GM12864 (cell line): ENCODE data around the gene CORO1A.

Experiments used
- DNase-seq: peaks from one replicate; pipeline ENCODE4 v3.0.0-alpha.2; 2011; ENCODE audit warnings: low read depth
- H3K4me3 ChIP-seq: 2 replicates; pipeline ENCODE4 v1.5.1; 2011; ENCODE audit warnings: mild to moderate bottlenecking, low read depth, low read length, control low read depth
- TF ChIP-seq, protein P1 (sequence below): IDR thresholded peaks from 2 replicates; pipeline ENCODE4 v1.5.1; 2011; ENCODE audit warnings: low read depth, mild to moderate bottlenecking, moderate library complexity, low read length, control low read depth, inconsistent platforms; ENCODE audit errors: missing control alignments

CORO1A gene

GRCh38 chr16:30183233-30184095 is at the start of gene CORO1A:
Gene CORO1A, plus strand, starts transcription at chr16:30183602. Its CDS starts 1,608 bp downstream, at chr16:30185210.
- peak within 1 kb of the TSS; percentile 90 for H3K4me3 ChIP-seq
- DNase-seq: no peak
- TF ChIP-seq, protein P1, sequence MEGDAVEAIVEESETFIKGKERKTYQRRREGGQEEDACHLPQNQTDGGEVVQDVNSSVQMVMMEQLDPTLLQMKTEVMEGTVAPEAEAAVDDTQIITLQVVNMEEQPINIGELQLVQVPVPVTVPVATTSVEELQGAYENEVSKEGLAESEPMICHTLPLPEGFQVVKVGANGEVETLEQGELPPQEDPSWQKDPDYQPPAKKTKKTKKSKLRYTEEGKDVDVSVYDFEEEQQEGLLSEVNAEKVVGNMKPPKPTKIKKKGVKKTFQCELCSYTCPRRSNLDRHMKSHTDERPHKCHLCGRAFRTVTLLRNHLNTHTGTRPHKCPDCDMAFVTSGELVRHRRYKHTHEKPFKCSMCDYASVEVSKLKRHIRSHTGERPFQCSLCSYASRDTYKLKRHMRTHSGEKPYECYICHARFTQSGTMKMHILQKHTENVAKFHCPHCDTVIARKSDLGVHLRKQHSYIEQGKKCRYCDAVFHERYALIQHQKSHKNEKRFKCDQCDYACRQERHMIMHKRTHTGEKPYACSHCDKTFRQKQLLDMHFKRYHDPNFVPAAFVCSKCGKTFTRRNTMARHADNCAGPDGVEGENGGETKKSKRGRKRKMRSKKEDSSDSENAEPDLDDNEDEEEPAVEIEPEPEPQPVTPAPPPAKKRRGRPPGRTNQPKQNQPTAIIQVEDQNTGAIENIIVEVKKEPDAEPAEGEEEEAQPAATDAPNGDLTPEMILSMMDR: no peak

GRCh38 chr16:30136971-30137605 is 46.3 kb upstream of the CORO1A start:
- TF ChIP-seq, protein P1: no peak
- no peak for DNase-seq
- H3K4me3 ChIP-seq: no peak overlapping the region

GRCh38 chr16:30137897-30138296 is 45.5 kb upstream of the CORO1A start:
- H3K4me3 ChIP-seq: no peak overlapping the region
- no peak for DNase-seq
- TF ChIP-seq, protein P1: no peak

DNA sequence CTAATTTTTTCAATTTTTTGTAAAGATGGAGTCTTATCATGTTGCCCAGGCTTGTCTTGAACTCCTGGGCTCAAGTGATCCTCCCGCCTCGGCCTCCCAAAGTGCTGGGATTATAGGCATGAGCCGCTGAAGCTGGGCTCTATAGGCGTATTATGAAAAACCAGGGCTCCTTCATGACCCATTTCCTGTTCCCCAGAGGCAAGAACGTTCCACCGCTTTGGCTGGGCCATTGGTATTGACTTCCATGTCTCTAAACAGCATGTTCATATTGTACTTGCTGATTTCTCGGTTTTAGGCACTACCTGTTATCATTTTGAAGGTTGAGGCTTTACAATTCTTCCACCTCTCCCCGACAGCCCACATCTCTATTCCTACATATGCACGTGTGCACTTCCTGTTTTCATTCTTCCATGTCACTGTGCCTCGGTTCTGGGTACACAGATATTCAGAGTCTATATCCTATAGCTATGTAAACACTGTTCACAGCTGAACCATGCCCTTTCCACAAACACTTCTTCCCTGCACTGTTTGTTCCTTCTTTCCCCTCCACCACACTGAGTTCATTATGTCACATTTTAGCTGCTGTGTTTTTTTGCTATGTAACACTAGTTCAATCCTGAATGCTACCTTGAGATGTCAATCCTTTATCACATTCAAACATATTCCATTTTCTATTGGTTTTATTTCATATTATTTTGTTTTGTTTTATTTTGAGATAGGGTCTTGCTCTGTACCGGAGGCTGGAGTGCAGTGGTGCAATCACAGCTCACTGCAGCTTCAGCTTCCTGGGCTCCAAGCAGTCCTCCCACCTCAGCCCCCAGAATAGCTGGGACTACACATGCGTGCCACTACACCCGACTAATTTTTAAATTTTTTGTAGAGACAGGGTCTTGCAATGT is 43.6 kb upstream of the CORO1A start:
- H3K4me3 ChIP-seq: no peak overlapping the region
- TF ChIP-seq, protein P1: no peak
- DNase-seq: no peak

DNA sequence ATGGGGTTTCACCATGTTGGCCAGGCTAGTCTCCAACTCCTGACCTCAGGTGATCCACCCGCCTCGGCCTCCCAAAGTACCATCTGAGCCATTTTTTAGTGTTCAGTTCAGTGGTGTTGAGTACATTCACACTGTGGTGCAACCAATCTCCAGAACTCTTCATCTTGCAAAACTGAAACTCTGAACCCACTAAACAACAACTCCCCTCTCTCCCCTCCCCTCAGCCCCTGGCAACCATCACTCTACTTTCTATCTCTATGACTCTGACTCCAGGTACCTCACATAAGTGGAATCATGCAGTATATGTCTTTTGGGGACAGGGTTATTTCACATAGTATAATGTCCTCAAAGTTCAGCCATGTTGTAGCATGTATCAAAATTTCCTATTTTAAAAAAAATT is 41.7 kb upstream of the CORO1A start:
- no peak overlapping the region for H3K4me3 ChIP-seq
- no peak for DNase-seq
- TF ChIP-seq, protein P1: no peak

- TF ChIP-seq, protein P1: peak; percentile 67
- no peak for DNase-seq
- no peak overlapping the region for H3K4me3 ChIP-seq
Measured at GRCh38 chr16:30142672-30143346, 40.6 kb upstream of the CORO1A start.
